ENCODE measurements around the gene SPEF1.

Gene SPEF1

DNA sequence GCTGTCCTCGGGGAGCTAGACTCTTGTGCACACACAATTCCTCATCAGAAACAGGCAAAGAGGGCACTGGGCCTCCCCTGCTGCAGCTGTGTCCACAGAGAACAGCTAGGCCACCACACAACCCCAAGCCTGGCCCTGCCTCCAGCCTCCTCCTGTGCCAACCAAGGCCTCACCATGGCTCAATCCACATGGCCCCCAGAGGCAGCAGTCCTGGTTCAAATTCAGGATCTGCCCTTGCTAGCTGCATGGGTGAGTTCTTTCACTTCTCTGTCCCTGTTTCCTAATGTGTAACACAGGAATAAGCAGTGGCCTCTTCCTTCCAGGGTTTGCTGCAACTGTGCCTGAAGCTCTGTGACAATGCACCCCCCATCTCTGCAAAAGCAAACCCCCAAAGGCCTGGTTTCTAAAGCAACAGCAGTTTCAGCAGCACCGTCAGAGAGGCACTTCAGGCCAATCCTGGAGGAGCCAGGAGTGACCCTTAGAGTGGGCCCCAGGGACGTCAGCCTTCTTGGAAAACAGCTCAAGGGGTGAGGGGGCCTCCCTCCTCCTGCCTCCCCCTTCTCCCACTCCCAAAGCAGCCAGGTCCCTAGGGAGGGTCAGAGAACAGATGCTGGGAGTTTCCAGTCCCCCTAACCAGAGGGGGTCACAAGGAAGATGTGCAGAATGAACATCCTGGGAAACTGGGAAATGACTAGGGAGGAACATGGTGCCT, 15.9 kb downstream of the SPEF1 start:
- no peak for DNase-seq

DNA sequence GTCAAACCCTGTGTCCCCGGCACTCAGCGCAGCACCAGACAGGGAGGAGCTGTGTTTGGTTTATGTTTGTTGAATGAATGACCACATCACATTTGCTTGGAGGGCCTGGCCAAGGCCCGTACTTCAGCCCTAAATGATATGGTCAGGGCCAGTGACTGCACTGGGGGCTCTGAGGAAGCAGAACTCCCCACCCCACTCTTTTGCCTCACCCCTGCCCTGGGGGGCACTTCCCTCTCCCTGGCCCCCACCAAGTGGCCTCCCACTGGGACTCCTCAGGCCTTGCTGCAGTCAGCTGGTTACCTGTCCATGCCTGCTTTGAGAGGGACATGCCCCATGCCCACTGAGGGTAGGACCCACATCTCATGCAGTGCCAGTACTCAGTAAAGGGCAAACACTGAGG, 16.6 kb downstream of the SPEF1 start:
- no peak for DNase-seq

GRCh38 chr20:3763671-3764601, 17.3 kb downstream of the SPEF1 start:
- no peak for DNase-seq

GRCh38 chr20:3760655-3761348, 20.4 kb downstream of the SPEF1 start:
- DNase-seq: no peak

DNA sequence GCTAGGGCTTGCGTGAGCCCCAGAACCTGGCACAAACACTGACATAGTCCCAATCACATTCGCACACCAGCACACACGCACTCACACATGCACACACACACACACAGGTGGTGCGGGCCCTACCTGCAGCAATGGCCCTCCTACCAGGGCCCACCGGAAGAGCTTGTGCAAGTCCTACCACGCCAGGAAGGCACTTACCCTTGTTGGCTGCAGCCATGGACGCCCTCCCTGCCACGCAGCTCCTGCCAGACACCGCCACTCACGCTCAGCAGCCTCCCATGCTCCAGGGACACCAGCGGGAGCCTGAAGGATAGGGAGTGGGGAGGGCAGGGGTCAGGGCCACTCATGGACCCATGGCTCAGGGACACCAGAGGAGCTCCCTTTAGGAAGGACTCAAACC, 21.4 kb downstream of the SPEF1 start:
- DNase-seq: no peak

GRCh38 chr20:3759316-3759823, 21.9 kb downstream of the SPEF1 start:
- no peak for DNase-seq

- no peak for DNase-seq
Observed at GRCh38 chr20:3758566-3758965, 22.7 kb downstream of the SPEF1 start.

DNA sequence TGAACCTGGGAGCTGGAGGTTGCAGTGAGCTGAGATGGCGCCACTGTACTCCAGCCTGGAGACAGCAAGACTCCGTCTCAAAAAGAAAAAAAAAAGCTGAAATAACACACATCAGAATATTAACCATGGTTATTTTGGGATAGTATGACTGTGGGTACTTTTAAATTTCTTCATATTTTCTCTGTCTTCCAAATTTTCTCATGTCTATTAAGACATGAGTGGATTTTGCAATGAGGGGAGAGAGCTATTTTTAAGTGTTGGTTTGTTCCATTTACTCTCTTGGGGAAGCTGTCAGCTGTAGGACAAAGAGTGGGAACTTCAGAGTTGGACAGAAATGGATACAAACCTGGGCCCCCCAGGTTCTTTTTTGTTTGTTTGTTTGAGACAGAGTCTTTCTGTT, 24.0 kb downstream of the SPEF1 start:
- DNase-seq: no peak

GRCh38 chr20:3755814-3756480, 25.3 kb downstream of the SPEF1 start:
- no peak for DNase-seq

GRCh38 chr20:3755269-3755668, 26.0 kb downstream of the SPEF1 start:
- DNase-seq: no peak

DNA sequence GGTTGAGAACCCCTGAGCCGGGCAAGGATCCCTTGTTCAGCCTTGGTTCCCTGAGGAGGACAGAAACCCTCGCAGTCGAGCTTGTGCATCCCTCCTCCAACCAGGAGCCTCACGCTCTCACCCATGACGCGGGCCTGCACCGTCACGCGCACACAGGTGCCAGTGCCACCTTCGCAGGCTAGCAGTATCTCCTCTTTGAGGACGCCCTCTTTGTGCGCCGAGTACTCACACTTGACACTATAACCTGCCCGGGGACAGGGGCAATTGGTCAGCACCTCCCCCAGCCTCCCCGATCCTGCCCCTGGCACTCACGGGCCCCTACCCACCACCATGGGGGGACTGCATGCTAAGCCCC, 27.0 kb downstream of the SPEF1 start:
- no peak for DNase-seq

DNA sequence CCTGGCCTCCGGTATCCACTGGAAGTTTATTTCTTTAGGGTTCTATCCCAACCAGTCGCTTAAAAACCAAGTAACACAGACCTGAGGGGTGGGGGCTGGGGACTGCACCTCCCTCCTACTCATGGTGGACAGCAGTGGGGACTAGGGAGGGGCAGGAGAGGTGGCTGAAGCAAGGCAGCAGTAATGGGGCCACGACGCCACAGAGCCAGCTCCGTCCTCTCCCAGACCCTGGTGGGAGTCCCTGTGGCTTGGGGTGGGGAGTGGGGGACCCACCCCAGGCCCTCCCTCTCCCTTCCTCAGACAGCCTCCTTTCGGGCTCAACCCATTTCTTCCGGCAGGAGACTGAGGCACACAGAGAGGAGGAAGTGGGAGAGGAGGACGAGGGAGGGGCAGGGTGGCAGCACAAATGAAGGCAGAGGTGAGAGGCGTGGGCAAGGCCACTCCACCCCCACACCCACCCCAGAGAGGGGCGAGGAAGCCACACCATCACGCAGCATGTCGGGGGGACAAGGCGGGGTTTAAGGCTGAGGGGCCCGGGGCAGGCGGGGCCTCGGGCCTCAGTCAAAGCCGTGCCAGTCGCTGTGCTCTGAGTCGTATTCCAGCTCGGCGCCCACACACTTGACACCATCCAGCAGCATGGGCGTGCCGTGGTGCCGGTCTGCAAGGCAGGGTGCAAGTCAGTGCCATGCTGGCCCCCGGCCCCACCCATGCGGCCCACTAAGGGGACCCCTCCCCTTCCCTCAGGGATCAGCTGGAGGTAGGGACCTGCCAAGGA, 27.6 kb downstream of the SPEF1 start:
- no peak for DNase-seq

DNA sequence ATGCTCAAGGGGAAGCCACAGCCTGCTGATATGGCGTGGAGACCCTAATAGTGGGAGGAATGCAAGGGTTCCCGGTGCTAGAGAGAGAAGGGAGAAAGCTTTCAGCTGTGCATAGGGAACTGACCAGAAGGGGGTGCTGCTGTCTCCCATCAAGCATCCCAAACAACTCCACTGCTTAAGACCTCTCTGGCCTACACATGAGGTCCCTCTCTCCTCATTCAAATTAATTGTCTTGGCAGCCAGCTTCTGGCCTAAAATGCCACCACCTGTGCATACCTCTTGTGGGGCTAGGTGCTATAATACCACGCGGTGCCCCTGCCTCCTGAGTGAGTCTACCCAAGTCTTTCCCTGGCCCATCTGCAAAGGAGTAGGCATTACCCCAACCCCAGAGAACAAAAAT, 28.1 kb downstream of the SPEF1 start:
- peak in 3 of 5 experiments; percentile 39 to 76 (median 44) for DNase-seq

DNA sequence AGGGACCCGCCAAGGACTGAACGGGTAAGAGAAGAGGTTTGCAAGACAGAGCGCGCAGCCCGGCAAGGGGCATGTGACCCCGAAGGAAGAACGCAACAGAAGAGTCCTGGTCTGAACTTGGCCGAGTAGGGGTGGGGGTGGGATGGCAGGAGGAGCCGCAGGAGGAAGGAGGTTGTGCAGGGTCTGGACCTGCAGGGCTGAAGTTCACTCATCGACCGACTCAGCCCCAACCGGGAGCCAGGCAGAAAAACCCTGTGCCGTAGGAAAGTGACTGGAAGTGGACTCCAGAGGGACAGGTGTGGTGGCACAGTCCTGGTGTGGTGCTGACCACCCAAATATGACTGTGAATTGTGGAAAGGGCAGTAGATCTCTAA, 28.9 kb downstream of the SPEF1 start:
- no peak for DNase-seq

GRCh38 chr20:3751675-3752385, 29.4 kb downstream of the SPEF1 start:
- peak; percentile 23 to 73 (median 48) for DNase-seq

GRCh38 chr20:3751305-3751674, 30.0 kb downstream of the SPEF1 start:
- DNase-seq: no peak

DNA sequence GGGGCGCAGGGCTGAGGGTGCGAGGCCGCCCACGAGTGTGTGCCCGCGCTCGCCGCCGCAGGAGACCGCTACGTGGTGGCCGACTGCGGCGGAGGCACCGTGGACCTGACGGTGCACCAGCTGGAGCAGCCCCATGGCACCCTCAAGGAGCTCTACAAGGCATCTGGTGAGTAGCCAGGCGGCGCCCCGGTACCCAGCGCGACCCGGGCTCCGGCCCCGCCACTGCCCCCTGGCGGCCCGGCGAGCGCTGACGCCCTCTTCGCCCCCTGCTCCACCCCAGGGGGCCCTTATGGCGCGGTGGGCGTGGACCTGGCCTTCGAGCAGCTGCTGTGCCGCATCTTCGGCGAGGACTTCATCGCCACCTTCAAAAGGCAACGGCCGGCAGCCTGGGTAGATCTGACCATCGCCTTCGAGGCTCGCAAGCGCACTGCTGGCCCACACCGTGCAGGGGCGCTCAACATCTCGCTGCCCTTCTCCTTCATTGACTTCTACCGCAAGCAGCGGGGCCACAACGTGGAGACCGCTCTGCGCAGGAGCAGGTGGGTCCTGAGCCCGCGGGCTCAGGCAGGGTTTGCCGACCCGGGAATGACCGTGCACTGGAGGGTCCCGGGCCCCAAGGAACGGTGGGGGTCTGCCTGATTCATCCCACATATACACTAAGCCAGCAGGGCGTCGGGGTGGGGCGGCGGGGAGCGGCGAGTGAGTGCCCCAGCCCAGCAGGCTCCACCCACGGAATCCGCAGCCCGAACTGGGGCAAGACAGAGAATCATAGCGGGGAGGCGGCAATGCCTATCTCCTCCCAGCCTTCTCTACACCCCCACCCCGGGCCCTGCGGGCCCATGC, 31.3 kb downstream of the SPEF1 start:
- peak in 2 of 5 experiments; percentile 20 to 43 for DNase-seq

- DNase-seq: no peak
Observed at GRCh38 chr20:3749087-3749688, 32.1 kb downstream of the SPEF1 start.

DNA sequence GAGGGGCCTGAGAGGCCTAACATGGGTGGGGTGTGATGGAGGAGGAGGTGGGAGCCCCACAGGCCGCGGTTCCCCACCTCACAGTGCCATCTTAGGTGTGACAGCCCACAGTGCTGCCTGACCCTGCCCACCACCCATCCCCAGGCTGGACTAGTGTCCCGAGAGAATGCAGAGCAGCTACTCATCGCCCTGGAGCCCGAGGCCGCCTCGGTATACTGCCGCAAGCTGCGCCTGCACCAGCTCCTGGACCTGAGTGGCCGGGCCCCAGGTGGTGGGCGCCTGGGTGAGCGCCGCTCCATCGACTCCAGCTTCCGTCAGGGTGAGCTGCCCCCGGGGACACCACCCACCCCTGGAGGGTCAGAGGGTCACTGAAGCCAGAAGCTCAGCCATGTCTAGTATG, 33.2 kb downstream of the SPEF1 start:
- DNase-seq: no peak

DNA sequence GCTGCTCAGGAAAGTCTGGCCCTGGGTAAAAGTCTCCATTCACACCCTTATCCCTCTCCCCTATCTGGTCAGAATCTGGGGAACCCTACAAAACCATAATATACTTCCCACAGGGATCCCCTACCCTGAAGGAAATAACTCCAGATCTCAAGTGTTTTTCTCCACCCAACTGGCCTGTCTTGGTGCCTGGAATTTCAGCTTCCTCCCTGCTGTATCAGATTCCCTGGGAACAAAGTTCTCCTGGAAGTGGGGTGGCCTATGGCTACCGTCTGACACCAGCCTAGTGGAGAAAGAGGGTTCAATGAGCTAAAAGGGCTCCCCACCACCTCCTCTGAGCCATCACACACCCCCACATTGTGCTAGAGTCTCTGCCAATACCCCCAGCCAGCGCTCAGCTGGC, 33.8 kb downstream of the SPEF1 start:
- no peak for DNase-seq
